Thymus (tissue), 11 donors: ENCODE measurements around the gene BLVRA. TPM values are rescaled to one million over a fixed set of nuclear protein-coding genes. Genes with fewer than 3 reads are reported as not detected.
"Not testable (repeated sequence)": the region's sequence is repeated elsewhere in the genome, so short reads cannot be mapped to it uniquely, and the experiment has no call there.

ENCODE experiments used
- DNase-seq, 9 donors: peaks; one replicate each; pipeline ENCODE4 v3.0.0-alpha.2; 2013; ENCODE audit warnings: low spot score in 9 of 9, low read depth in 6 of 9, missing footprints in 1 of 9
- H3K27ac ChIP-seq, 2 donors: one replicate each; pipeline ENCODE4 v1.5.1; 2013; ENCODE audit warnings: control low read depth in 1 of 2, low read depth in 1 of 2, low read length in 1 of 2, mild to moderate bottlenecking in 1 of 2, moderate library complexity in 1 of 2
- H3K27me3 ChIP-seq, 2 donors: one replicate each; pipeline ENCODE4 v1.5.1; 2013; ENCODE audit warnings: low read length in 1 of 2; ENCODE audit not compliant: control insufficient read depth in 2 of 2, insufficient read depth in 1 of 2
- H3K36me3 ChIP-seq, 2 donors: one replicate each; pipeline ENCODE4 v1.5.1; 2013; ENCODE audit warnings: low read length in 1 of 2, mild to moderate bottlenecking in 1 of 2, moderate library complexity in 1 of 2; ENCODE audit not compliant: control insufficient read depth in 2 of 2, insufficient read depth in 2 of 2
- H3K4me1 ChIP-seq, 2 donors: one replicate each; pipeline ENCODE4 v1.5.1; 2013; ENCODE audit warnings: low read length in 2 of 2; ENCODE audit not compliant: control insufficient read depth in 2 of 2, insufficient read depth in 2 of 2
- H3K4me3 ChIP-seq, 2 donors: one replicate each; pipeline ENCODE4 v1.5.1; 2013; ENCODE audit warnings: low read length in 2 of 2, control low read depth in 1 of 2, mild to moderate bottlenecking in 1 of 2
- H3K9me3 ChIP-seq, 2 donors: one replicate each; pipeline ENCODE4 v1.5.1; 2013; ENCODE audit warnings: low read length in 1 of 2, mild to moderate bottlenecking in 1 of 2; ENCODE audit not compliant: control insufficient read depth in 2 of 2, insufficient read depth in 1 of 2
- WGBS: extraction: QIAGEN DNeasy Blood & Tissue Kit; methylation state at CpG from one replicate; pipeline ENCODE4 v1.1.7; 2013; 5-methylcytosine and 5-hydroxymethylcytosine counted together
- polyA plus RNA-seq: library from polyadenylated mRNA; stranded (reverse); fragments of 200-250 nt; gene quantifications from one replicate; pipeline ENCODE4 v1.2.3, GENCODE V29; 2013
- total RNA-seq: library from RNA; stranded (reverse); fragments of 120-200 nt; gene quantifications from one replicate; pipeline ENCODE4 v1.2.4, GENCODE V29; 2013
- donor health status: healthy.

The BLVRA gene
- total and polyA plus RNA-seq, 2 donors, result 42.3 to 95.4 TPM

DNA sequence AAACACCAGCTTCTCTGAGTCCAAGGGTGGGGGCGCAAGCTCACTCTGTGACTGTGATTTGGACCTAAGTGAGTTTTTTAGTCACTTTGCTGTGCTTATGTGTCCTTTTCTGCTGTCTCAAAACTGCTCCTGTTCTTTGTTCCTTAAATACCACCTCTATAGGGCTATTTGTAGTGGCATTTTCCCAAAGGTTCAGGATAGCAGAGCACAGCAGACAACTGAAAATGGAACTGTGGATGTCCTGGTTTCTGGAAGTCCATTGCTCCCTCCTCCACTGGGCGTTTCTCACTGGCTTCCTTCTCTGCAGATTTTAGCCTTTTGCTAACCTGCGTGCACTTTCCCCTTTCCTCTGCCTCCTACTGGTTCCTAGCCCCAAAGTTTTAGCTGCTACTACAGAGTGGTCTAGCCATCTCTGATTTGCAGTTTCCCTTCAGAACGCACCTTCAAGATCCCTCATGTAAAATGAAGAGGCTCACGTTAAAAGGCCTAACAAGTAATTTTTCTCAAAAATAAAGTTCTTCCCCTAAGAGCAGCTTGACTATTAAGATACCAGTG lies 25.6 kb downstream of the BLVRA start:
- DNase-seq, result no peak
- H3K4me1 ChIP-seq, result no peaks in the 10 kb centered on the region
- 98% methylated on average over 5 of the region's 5 CpGs for WGBS
- no peak overlapping the region for H3K4me3 ChIP-seq
- no peaks in the 10 kb centered on the region for H3K9me3 ChIP-seq
- H3K27me3 ChIP-seq, result no peaks in the 10 kb centered on the region
- no peaks in the 10 kb centered on the region for H3K36me3 ChIP-seq
- no peak overlapping the region for H3K27ac ChIP-seq

DNA sequence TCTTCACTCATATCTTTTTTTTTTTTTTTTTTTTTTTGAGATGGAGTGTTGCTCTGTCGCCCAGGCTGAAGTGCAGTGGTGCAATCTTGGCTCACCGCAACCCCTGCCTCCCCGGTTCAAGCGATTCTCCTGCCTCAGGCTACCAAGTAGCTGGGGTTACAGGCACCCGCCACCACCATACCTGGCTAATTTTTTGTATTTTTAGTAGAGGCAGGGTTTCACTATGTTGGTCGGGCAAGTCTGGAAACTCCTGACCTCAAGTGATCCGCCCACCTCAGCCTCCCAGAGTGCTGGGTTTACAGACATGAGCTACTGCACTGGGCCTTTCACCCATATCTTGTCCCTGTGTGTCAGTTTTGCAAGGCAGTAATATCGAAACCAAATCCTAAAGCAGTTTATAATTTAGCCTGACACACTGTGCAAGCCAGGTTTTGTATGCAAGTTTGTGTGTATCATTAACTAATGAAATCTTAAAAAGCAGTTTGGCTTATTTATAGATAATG lies 26.2 kb downstream of the BLVRA start:
- not testable (repeated sequence) for H3K4me1 ChIP-seq, H3K36me3 ChIP-seq, H3K9me3 ChIP-seq, H3K27ac ChIP-seq, H3K27me3 ChIP-seq, DNase-seq, H3K4me3 ChIP-seq
- 96% methylated on average over 8 of the region's 8 CpGs for WGBS

DNA sequence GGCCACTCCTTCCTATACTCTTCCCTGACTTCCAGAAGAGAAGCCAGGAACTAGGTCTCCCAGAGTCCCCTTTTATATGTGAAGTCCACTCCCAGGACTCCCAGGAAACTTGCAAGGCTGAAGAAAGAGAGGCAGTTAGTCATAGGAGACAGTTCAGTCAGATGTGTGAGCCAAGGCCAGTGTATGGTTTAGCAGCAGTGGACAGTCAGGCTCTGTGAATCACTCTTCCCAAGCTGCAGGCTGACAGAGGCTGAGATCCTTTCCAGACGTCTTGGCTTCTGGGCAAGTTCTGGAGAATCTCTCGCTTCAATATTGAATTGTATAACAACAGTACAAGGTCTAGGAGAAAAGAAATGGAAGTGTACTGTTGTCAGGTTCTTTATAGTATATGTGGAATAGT lies 26.9 kb downstream of the BLVRA start:
- Histone ChIP-seq H3K4me1 (no peaks in the 10 kb centered on the region), H3K27me3 (no peaks in the 10 kb centered on the region)
- DNase-seq, result no peak

DNA sequence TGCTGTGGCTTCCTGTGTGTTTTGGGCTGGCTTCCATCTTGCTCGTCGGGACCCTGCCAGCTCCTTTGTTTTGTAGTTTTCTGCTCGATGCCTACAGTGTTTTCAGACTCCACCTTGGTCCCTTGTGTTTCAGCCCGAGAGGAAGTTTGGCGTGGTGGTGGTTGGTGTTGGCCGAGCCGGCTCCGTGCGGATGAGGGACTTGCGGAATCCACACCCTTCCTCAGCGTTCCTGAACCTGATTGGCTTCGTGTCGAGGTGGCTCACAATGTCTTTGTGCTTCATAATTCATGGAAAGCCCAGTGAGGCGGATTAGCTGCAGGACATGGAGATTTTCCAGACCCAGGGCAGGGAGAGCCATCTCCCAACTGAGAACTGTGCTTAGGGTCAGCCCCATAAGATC lies 29.3 kb downstream of the BLVRA start:
- WGBS, result 94% methylated on average over 14 of the region's 14 CpGs
- Histone ChIP-seq H3K4me1 (no peaks in the 10 kb centered on the region), H3K27me3 (no peaks in the 10 kb centered on the region), H3K9me3 (no peaks in the 10 kb centered on the region), H3K36me3 (no peaks in the 10 kb centered on the region), H3K27ac (no peak overlapping the region), H3K4me3 (no peak overlapping the region)
- DNase-seq, result no peak

More for the DNA sequence above, 26.9 kb downstream of the BLVRA start:
- 98% methylated on average over 2 of the region's 2 CpGs for WGBS
- no peaks in the 10 kb centered on the region for H3K36me3 ChIP-seq
- no peak overlapping the region for H3K4me3 ChIP-seq
- no peak overlapping the region for H3K27ac ChIP-seq
- no peaks in the 10 kb centered on the region for H3K9me3 ChIP-seq

DNA sequence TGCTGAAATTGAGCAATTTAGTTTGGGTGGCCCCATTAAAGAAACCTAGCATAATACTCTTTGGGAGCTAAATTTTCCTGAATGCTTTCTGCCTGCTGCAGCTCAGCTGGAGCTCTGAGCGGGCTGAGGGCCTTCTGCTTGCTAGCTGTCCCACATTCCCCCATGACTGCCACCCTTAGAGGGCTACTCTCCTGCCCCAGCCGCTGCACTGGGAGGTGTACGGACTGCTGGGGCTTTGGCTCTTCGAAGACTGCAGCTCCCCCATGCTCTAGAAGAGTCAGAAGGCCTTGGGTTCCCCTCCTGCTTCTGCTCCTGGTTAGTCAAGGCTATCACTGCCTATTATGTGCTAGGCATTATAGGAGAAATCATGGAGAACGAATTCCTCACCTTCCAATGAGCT lies 31.5 kb downstream of the BLVRA start:
- no peak for DNase-seq
- no peaks in the 10 kb centered on the region for H3K4me1 ChIP-seq
- no peaks in the 10 kb centered on the region for H3K36me3 ChIP-seq
- no peaks in the 10 kb centered on the region for H3K27me3 ChIP-seq
- WGBS, result 97% methylated on average over 5 of the region's 5 CpGs
- H3K27ac ChIP-seq, result no peak overlapping the region
- no peak overlapping the region for H3K4me3 ChIP-seq
- no peaks in the 10 kb centered on the region for H3K9me3 ChIP-seq

DNA sequence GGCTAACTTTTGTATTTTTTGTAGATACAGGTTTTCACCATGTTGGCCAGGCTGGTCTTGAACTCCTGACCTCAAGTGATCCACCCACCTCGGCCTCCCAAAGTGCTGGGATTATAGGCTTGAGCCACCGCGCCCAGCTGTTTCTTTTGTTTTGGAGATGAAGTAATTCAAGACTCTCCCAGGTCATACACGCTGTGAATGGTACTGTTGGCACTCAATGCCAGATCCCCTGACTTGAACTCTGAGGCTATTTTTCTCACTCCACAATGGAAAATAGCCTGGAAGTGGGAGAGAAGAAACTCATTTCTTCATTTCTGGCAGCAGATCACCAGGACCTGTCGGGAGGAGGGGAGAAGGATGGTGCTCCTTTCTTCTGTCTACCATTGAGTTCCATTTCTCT lies 32.4 kb downstream of the BLVRA start:
- Histone ChIP-seq H3K36me3 (no peaks in the 10 kb centered on the region), H3K4me1 (no peaks in the 10 kb centered on the region), H3K9me3 (no peaks in the 10 kb centered on the region), H3K4me3 (no peak overlapping the region), H3K27ac (no peak overlapping the region), H3K27me3 (no peaks in the 10 kb centered on the region)
- no peak for DNase-seq
- 98% methylated on average over 5 of the region's 5 CpGs for whole genome bisulfite sequencing

DNA sequence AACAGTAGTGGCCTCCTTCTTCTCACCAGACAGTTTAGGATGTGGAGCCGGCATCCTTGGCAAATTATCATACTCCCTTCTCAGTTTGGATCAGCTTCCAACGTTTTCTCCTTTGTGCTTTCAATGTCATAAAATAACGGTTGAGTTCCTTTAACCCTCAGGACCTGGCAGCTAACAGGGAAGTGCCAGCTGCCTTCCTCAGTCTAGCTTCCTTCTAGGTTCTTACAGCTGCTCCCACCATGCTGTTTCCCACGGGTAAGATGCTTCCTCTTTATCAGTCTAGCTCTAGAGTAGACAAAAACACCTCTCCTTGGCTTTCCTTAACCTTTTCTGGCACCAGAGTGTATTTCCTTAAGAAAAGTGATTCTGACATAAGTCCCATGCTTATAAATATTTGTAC lies 33.2 kb downstream of the BLVRA start:
- 35% methylated on average over 4 of the region's 4 CpGs for WGBS
- Histone ChIP-seq H3K27ac (no peak overlapping the region), H3K4me1 (no peaks in the 10 kb centered on the region), H3K27me3 (no peaks in the 10 kb centered on the region), H3K9me3 (no peaks in the 10 kb centered on the region), H3K36me3 (no peaks in the 10 kb centered on the region), H3K4me3 (no peak overlapping the region)
- no peak for DNase-seq

DNA sequence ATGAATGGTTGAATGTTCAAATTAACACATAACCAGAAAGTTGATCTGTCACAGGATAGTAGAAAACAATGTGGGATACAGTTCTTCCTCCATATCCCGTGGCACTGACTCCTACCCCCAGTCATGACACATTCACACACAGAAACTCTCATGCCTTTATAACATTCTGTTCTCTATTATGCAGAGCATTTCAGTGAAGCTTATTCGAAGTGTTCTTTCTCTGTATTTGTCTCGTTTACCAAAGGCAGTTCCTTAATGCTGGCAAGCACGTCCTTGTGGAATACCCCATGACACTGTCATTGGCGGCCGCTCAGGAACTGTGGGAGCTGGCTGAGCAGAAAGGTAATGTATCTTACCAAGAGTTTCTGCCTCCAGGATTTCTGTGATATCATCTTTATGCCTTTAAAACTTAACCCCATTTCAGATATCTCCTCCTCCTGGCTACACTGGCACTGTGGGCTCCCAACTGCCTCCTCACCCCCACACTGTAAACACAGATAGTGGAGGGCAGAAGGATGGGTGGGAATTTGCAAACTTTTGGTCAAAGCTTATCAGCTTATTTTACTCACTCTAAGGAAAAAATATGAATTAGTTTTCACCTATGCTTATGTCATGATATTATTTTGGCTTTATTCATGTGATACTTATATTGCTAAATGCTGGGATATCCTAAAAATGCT lies 34.1 kb downstream of the BLVRA start:
- H3K4me1 ChIP-seq, result no peaks in the 10 kb centered on the region
- H3K4me3 ChIP-seq, result no peak overlapping the region
- WGBS, result 94% methylated on average over 6 of the region's 6 CpGs
- no peaks in the 10 kb centered on the region for H3K9me3 ChIP-seq
- no peaks in the 10 kb centered on the region for H3K36me3 ChIP-seq
- no peaks in the 10 kb centered on the region for H3K27me3 ChIP-seq
- no peak for DNase-seq
- H3K27ac ChIP-seq, result no peak overlapping the region

DNA sequence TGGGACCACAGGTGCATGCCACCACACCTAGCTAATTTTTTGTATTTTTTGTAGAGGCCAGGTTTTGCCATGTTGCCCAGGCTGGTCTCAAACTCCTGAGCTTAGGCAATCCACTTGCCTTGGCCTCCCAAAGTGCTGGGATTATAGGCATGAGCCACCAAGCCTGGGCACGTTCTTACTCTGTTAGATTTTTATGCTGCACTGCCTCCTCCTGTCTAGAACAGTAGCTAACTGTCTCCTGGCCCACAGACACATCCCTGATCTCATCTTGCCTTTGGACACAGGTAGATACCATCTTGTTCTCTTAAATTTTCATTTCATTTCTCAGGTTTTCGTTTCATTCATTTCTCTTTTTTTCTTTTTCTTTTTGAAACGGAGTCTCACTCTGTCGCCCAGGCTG lies 41.1 kb downstream of the BLVRA start:
- WGBS, result 96% methylated on average over 4 of the region's 4 CpGs
- Histone ChIP-seq H3K4me3 (no peak overlapping the region), H3K27me3 (no peaks in the 10 kb centered on the region), H3K27ac (no peak overlapping the region), H3K36me3 (no peaks in the 10 kb centered on the region), H3K4me1 (no peaks in the 10 kb centered on the region), H3K9me3 (no peaks in the 10 kb centered on the region)
- no peak for DNase-seq
